NB4 (cell line): ENCODE data around the gene PLA2G7.

Source experiments
- CTCF ChIP-seq: IDR thresholded peaks from one replicate; pipeline ENCODE4 v1.5.1; 2012; ENCODE audit warnings: low read depth, low read length
- POLR2A ChIP-seq: IDR thresholded peaks from 2 replicates; pipeline ENCODE4 v1.6.1; 2011; ENCODE audit warnings: mild to moderate bottlenecking; ENCODE audit not compliant: insufficient read length; ENCODE audit errors: extremely low read depth
- TF ChIP-seq, protein P1 (sequence below): IDR thresholded peaks from 2 replicates; pipeline ENCODE4 v1.6.1; 2011; ENCODE audit warnings: low read depth, low read length

DNA sequence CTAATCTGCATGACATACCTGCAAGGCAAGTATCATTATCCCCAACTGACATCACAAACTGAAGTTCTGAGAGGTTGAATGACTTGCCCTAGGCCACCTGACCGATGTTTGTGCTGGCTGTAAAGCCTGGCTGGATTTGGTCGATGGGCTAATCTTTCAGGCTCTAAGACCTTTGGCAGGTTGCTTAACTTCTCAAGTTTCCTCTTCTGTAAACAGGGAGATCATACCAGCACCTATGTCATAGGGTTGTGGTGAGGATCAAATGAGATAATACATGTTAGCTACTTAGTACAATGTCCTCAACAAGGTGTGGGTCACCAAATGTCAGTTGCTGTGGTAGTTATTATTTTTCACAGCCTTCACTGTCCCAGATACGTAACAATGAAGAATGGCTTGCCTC lies 25.8 kb upstream of the PLA2G7 start:
- TF ChIP-seq CTCF (no peak), POLR2A (no peak)
- TF ChIP-seq, protein P1, sequence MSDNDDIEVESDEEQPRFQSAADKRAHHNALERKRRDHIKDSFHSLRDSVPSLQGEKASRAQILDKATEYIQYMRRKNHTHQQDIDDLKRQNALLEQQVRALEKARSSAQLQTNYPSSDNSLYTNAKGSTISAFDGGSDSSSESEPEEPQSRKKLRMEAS = no peak
